ENCODE data around the gene RSBN1L. TPM values are rescaled to one million over a fixed set of nuclear protein-coding genes. Genes with fewer than 3 reads are reported as not detected.
"Not testable (repeated sequence)": the region's sequence is repeated elsewhere in the genome, so short reads cannot be mapped to it uniquely, and the experiment has no call there.

RSBN1L gene
- total and polyA plus RNA-seq, 9 donors = 14.5 to 19.3 (median 16.0) TPM

DNA sequence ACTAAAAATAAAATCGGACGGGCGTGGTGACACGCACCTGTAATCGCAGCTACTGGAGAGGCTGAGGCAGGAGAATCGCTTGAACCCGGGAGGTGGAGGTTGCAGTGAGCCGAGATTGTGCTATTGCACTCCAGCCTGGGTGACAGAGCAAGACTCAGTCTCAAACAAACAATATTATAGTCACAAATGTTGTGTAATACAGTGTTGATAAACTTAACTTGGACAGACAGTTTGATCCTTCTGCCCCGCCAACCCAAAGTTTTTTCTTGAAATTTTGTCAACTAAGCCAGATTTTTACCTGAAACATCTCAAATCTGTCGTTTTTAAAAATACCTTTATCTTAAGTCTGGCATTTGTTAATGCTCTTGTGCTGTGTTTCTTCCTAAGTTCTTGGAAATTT, 88.2 kb downstream of the RSBN1L start:
- H3K4me1 ChIP-seq (ENCODE audit: control insufficient read depth, insufficient read depth, low read length); H3K9me3 ChIP-seq (replicated peaks; ENCODE audit: control insufficient read depth, low read depth, low read length); H3K4me3 ChIP-seq (ENCODE audit: low read length); H3K27ac ChIP-seq (ENCODE audit: low read length); DNase-seq; H3K36me3 ChIP-seq (ENCODE audit: control insufficient read depth, insufficient read depth, low read length); H3K27me3 ChIP-seq (ENCODE audit: control insufficient read depth, insufficient read depth, low read length): not testable (repeated sequence)
- WGBS (ENCODE audit: insufficient coverage) = 100% methylated on average over 1 of the region's 10 CpGs

DNA sequence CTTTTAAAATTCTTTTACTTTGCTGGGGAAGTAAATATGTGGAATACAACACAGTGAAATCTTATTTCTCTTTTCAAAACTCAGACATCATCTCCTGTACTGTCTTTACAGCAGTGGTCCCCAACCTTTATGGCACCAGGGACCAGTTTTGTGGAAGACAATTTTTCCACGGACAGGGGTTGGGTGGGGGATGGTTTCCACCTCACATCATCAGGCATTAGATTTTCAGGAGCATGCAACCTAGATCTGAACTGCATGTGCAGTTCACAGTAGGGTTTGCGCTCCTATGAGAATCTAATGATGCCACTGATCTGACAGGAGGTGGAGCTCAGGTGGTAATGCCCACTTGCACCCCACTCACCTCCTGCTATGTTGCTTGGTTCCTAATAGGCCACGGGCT, 89.8 kb downstream of the RSBN1L start:
- no peaks in the 10 kb centered on the region for H3K4me1 ChIP-seq (ENCODE audit: control insufficient read depth, insufficient read depth, low read length)
- 83% methylated on average over 2 of the region's 3 CpGs for WGBS (ENCODE audit: insufficient coverage)
- DNase-seq = no peak
- H3K36me3 ChIP-seq (ENCODE audit: control insufficient read depth, insufficient read depth, low read length) = peaks cover 3% of the 10 kb centered on the region
- H3K27me3 ChIP-seq (ENCODE audit: control insufficient read depth, insufficient read depth, low read length) = no peaks in the 10 kb centered on the region
- H3K27ac ChIP-seq (ENCODE audit: low read length) = no peak overlapping the region
- H3K4me3 ChIP-seq (ENCODE audit: low read length) = no peak overlapping the region
- H3K9me3 ChIP-seq (replicated peaks; ENCODE audit: control insufficient read depth, low read depth, low read length) = peaks cover 3% of the 10 kb centered on the region

DNA sequence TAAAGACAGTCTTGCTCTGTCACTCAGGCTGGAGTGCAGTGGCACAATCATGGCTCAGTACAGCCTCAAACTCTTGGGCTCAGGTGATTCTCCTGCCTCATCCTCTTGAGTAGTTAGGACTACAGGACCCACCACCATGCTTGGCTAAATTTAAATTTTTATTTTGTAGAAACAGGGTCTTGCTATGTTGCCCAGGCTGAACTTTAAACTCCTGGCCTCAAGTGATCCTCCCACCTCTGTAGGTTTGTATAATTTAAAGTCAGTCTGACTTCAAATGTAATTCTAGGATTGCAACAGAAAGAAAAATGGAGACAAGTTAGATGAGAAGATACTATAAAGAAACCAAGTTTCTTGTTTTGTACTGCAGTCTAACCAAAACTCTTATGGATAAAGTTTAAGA, 90.5 kb downstream of the RSBN1L start:
- Histone ChIP-seq H3K27me3 (ENCODE audit: control insufficient read depth, insufficient read depth, low read length) (no peaks in the 10 kb centered on the region), H3K4me1 (ENCODE audit: control insufficient read depth, insufficient read depth, low read length) (no peaks in the 10 kb centered on the region), H3K27ac (ENCODE audit: low read length) (no peak overlapping the region), H3K36me3 (ENCODE audit: control insufficient read depth, insufficient read depth, low read length) (peaks cover 2% of the 10 kb centered on the region), H3K4me3 (ENCODE audit: low read length) (no peak overlapping the region), H3K9me3 (replicated peaks; ENCODE audit: control insufficient read depth, low read depth, low read length) (peaks cover 3% of the 10 kb centered on the region)
- DNase-seq = no peak

DNA sequence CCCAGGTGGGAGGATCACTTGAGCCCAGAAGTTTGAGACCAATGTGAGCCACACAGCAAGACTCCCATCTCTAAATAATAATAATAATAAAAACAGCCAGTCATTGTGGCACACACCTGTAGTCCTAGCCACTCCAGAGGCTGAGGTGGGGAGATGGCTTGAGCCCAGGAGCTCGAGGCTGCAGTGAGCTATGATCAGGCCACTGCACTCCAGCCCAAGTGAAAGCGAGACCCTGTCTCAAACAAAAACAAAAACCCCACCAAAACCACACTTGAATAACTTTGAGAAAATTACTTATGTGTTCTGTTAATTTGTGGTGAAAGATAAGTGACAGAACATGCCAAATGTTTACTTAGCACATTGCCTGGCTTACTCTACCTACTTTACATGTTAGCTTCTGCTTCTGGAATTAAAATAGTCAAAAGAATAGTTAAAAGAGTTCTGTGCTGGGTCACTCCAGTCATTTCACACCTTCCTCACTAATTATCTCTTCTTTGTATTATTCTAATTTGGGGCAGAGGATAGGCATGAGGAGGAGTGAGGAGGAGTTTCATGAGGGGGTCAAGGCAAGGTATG, 92.2 kb downstream of the RSBN1L start:
- H3K4me3 ChIP-seq (ENCODE audit: low read length) = no peak overlapping the region
- peaks cover 3% of the 10 kb centered on the region for H3K9me3 ChIP-seq (replicated peaks; ENCODE audit: control insufficient read depth, low read depth, low read length)
- no peak overlapping the region for H3K27ac ChIP-seq (ENCODE audit: low read length)
- no peaks in the 10 kb centered on the region for H3K27me3 ChIP-seq (ENCODE audit: control insufficient read depth, insufficient read depth, low read length)
- peaks cover 2% of the 10 kb centered on the region for H3K36me3 ChIP-seq (ENCODE audit: control insufficient read depth, insufficient read depth, low read length)
- no CpG with 5 or more reads among the region's 2 CpGs for WGBS (ENCODE audit: insufficient coverage)
- H3K4me1 ChIP-seq (ENCODE audit: control insufficient read depth, insufficient read depth, low read length) = no peaks in the 10 kb centered on the region
- no peak for DNase-seq

DNA sequence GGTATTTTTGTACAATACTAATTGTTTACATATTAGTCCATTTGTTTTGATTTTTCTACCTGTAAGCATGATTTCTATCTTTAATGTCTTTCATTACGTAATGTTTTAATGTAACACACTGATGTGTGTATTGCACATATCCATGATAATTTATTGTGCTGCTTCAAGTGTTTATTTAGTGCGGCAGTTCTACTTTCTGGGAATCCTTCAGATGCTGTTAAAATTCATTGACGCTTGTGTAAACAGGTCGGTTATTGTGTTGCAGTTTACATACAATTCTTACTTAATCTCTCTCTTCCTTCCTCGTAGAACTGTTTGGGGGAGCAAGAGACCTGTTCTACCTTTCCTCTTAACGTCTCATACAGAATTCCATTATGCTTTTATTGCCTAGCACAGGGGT, 95.1 kb downstream of the RSBN1L start:
- H3K4me1 ChIP-seq (ENCODE audit: control insufficient read depth, insufficient read depth, low read length) = no peaks in the 10 kb centered on the region
- H3K4me3 ChIP-seq (ENCODE audit: low read length) = no peak overlapping the region
- peaks cover 9% of the 10 kb centered on the region for H3K36me3 ChIP-seq (ENCODE audit: control insufficient read depth, insufficient read depth, low read length)
- H3K27ac ChIP-seq (ENCODE audit: low read length) = no peak overlapping the region
- 80% methylated on average over 2 of the region's 6 CpGs for WGBS (ENCODE audit: insufficient coverage)
- no peaks in the 10 kb centered on the region for H3K9me3 ChIP-seq (replicated peaks; ENCODE audit: control insufficient read depth, low read depth, low read length)
- no peak for DNase-seq
- H3K27me3 ChIP-seq (ENCODE audit: control insufficient read depth, insufficient read depth, low read length) = no peaks in the 10 kb centered on the region

DNA sequence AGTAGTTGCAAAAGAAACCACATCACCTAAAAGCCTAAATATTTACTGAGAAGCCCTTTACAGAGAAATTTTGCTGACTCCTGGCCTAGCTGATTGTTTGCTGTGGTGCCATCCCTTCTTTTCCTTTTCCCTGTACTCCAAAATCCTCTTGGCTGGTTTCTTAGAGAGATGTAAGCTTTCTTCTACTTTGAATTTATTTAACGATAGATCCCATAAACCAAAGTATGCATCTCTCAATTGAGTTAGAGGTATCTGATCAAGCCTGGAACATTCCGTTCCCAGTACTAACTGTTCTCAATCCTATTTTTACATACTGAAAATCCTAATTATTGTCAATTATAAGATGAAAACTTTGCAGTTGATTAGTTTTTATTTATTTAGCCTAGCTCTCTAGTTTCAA, 95.7 kb downstream of the RSBN1L start:
- H3K36me3 ChIP-seq (ENCODE audit: control insufficient read depth, insufficient read depth, low read length) = peaks cover 9% of the 10 kb centered on the region
- H3K4me3 ChIP-seq (ENCODE audit: low read length) = no peak overlapping the region
- no peak overlapping the region for H3K27ac ChIP-seq (ENCODE audit: low read length)
- DNase-seq = no peak
- no peaks in the 10 kb centered on the region for H3K27me3 ChIP-seq (ENCODE audit: control insufficient read depth, insufficient read depth, low read length)
- WGBS (ENCODE audit: insufficient coverage) = no CpG with 5 or more reads among the region's 2 CpGs
- peaks cover 2% of the 10 kb centered on the region for H3K4me1 ChIP-seq (ENCODE audit: control insufficient read depth, insufficient read depth, low read length)
- no peaks in the 10 kb centered on the region for H3K9me3 ChIP-seq (replicated peaks; ENCODE audit: control insufficient read depth, low read depth, low read length)

DNA sequence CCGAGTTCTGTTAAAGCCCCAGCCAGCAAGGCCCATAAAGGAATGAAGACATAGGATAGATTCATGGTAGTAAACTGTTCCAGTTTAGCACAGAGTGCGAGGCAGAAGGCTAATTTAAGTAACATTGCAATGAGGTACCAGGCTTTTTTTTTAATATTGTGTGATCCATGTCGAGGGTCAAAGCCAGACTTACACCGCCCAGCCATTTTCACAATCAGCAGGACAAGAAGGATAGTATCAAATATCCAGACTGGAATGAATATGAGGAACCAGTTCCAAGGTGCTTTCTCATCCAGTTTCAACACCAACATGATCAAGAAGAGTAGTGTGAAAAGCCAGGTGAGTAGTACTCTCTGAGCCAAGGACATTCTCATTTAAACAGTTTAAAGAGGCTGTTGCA, 97.7 kb downstream of the RSBN1L start:
- Histone ChIP-seq H3K27me3 (ENCODE audit: control insufficient read depth, insufficient read depth, low read length) (peaks cover 3% of the 10 kb centered on the region), H3K27ac (ENCODE audit: low read length) (no peak overlapping the region), H3K4me1 (ENCODE audit: control insufficient read depth, insufficient read depth, low read length) (peaks cover 7% of the 10 kb centered on the region), H3K4me3 (ENCODE audit: low read length) (no peak overlapping the region), H3K36me3 (ENCODE audit: control insufficient read depth, insufficient read depth, low read length) (peaks cover 9% of the 10 kb centered on the region), H3K9me3 (replicated peaks; ENCODE audit: control insufficient read depth, low read depth, low read length) (no peaks in the 10 kb centered on the region)
- no CpG with 5 or more reads among the region's 4 CpGs for WGBS (ENCODE audit: insufficient coverage)
- DNase-seq = no peak

DNA sequence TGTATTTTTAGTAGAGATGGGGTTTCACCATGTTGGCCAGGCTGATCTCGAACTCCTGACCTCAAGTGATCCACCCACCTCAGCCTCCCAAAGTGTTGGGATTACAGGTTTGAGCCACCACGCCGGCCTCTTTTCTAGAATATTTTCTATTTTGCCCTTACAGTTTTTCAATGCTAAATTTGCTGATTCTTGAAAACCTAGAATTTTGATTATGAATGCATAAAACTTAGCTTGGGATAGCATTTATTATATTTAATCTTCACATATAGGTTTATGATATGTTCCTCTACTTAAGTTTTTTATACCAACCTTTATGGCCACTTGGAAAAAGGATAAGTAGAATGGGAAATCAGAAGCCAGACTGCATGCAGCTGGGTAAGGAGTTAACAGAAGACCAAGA, 99.8 kb downstream of the RSBN1L start:
- Histone ChIP-seq H3K27ac (ENCODE audit: low read length) (no peak overlapping the region), H3K36me3 (ENCODE audit: control insufficient read depth, insufficient read depth, low read length) (peaks cover 9% of the 10 kb centered on the region), H3K27me3 (ENCODE audit: control insufficient read depth, insufficient read depth, low read length) (peaks cover 3% of the 10 kb centered on the region), H3K4me3 (ENCODE audit: low read length) (no peak overlapping the region), H3K9me3 (replicated peaks; ENCODE audit: control insufficient read depth, low read depth, low read length) (no peaks in the 10 kb centered on the region), H3K4me1 (ENCODE audit: control insufficient read depth, insufficient read depth, low read length) (peaks cover 12% of the 10 kb centered on the region)
- no CpG with 5 or more reads among the region's 3 CpGs for WGBS (ENCODE audit: insufficient coverage)
- no peak for DNase-seq

DNA sequence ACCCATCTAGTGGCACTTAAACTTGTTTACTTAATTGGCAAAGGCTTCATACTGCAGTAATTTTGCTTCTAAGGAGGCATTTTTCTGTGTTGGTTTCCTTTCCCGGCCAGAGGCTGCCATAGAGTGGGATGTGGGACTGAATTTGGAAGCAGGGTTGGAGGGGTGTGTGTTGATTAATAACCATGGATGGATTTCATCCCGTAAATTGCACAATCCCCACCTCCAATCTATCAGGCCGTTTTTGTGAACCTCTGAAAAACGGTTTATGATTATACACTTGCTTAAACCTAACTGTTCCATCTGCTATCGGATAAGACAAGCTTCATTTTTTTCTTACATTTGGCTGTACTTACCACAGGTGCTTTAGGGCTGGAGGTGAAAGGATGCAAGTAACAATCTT, 100.7 kb downstream of the RSBN1L start:
- Histone ChIP-seq H3K4me1 (ENCODE audit: control insufficient read depth, insufficient read depth, low read length) (peaks cover 12% of the 10 kb centered on the region), H3K27me3 (ENCODE audit: control insufficient read depth, insufficient read depth, low read length) (peaks cover 3% of the 10 kb centered on the region), H3K27ac (ENCODE audit: low read length) (no peak overlapping the region), H3K4me3 (ENCODE audit: low read length) (peak overlapping the region; percentile 76), H3K36me3 (ENCODE audit: control insufficient read depth, insufficient read depth, low read length) (peaks cover 9% of the 10 kb centered on the region), H3K9me3 (replicated peaks; ENCODE audit: control insufficient read depth, low read depth, low read length) (no peaks in the 10 kb centered on the region)
- WGBS (ENCODE audit: insufficient coverage) = no CpG with 5 or more reads among the region's 5 CpGs
- DNase-seq = no peak

DNA sequence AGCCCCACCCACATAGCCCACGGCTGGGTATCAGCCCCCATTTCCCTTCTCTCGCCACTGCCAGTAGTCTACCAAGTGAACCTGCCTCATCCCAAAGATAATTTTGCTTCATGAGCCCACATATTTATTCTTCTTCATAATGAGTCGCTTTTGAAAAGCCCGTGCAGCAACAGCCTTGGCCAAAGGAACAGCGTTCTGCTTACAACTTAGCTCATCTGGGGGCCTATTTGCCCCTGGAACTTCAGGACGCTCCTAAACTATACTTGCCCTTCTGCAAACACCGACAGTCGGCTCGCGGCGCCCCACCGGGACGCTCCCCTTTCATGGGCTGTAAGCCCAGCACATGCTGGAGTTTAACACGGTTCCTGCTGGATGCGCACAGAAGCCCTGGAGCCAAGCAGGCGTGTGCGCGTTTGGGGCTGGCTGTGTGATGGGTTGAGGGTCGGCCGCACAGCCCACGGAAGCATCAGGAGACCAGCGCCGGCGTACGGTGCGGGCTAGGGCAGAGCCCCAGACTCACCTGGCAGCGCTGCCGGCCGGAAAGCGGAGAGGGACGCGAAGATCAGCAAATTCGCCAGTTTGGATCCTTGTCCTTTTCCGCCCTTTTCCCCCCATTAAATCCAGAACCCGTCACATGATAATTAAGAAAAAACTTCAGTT, 101.6 kb downstream of the RSBN1L start:
- no peak for DNase-seq

More for the DNA sequence above, 101.6 kb downstream of the RSBN1L start:
- H3K4me3 ChIP-seq (ENCODE audit: low read length) = peak overlapping the region; percentile 76
- H3K4me1 ChIP-seq (ENCODE audit: control insufficient read depth, insufficient read depth, low read length) = peaks cover 12% of the 10 kb centered on the region
- H3K36me3 ChIP-seq (ENCODE audit: control insufficient read depth, insufficient read depth, low read length) = peaks cover 9% of the 10 kb centered on the region
- peak overlapping the region; percentile 94 for H3K27ac ChIP-seq (ENCODE audit: low read length)
- under 1% methylated on average over 34 of the region's 35 CpGs for WGBS (ENCODE audit: insufficient coverage)
- no peaks in the 10 kb centered on the region for H3K9me3 ChIP-seq (replicated peaks; ENCODE audit: control insufficient read depth, low read depth, low read length)
- H3K27me3 ChIP-seq (ENCODE audit: control insufficient read depth, insufficient read depth, low read length) = peaks cover 3% of the 10 kb centered on the region
